Ascending aorta (tissue), 2 donors: ENCODE results near the gene ALDH7A1. TPM values are rescaled to one million over a fixed set of nuclear protein-coding genes. Genes with fewer than 3 reads are reported as not detected.
A peak's percentile ranks its signal among the peaks of the same experiment; 100 is the strongest.

Experiments used
- DNase-seq, 2 donors: peaks; one replicate each; pipeline ENCODE4 v3.0.0-alpha.2; 2019; ENCODE audit warnings: low spot score in 2 of 2
- H3K27ac ChIP-seq, 2 donors: fragments of 200-600 bp; sonication (generic); one replicate each; pipeline ENCODE4 v1.5.1; 2016 to 2017; ENCODE audit warnings: mild to moderate bottlenecking in 1 of 2
- H3K27me3 ChIP-seq: fragments of 200-600 bp; sonication (generic); one replicate; pipeline ENCODE4 v1.5.1; 2017
- H3K36me3 ChIP-seq, 2 donors: fragments of 200-600 bp; sonication (generic); one replicate each; pipeline ENCODE4 v1.5.1; 2016
- H3K4me1 ChIP-seq, 2 donors: fragments of 200-600 bp; sonication (generic); one replicate each; pipeline ENCODE4 v1.5.1; 2016 to 2017; ENCODE audit warnings: mild to moderate bottlenecking in 1 of 2
- H3K4me3 ChIP-seq, 2 donors: fragments of 200-600 bp; sonication (generic); one replicate each; pipeline ENCODE4 v1.5.1; 2016 to 2017; ENCODE audit warnings: mild to moderate bottlenecking in 1 of 2
- H3K9me3 ChIP-seq, 2 donors: fragments of 200-600 bp; sonication (generic); one replicate each; pipeline ENCODE4 v1.5.1; 2016
- CTCF ChIP-seq, 3 experiments: fragments of 200-600 bp in 2 of 3; fragments of 450-650 bp in 1 of 3; sonication (generic) in 2 of 3; IDR thresholded peaks; one replicate each; pipeline ENCODE4 v1.5.1; 2016 to 2019; ENCODE audit warnings: antibody characterized with exemption in 3 of 3, mild to moderate bottlenecking in 1 of 3, moderate library complexity in 1 of 3
- intact Hi-C: fragments of 100-400 bp; cut with DNase I; formaldehyde crosslinking; loops from one replicate; pipeline ENCODE4 v1.15.1; 2023
- total RNA-seq: library from RNA; depleted of rRNA; stranded (reverse); fragments of >200 nt; gene quantifications from one replicate; pipeline ENCODE4 v1.1.0, GENCODE V29; 2016

The ALDH7A1 gene
- total RNA-seq, 1 donor from 2014 or later = 1.4 TPM

GRCh38 chr5:126506079-126506478 is 88.9 kb downstream of the ALDH7A1 start:
- Histone ChIP-seq H3K9me3 (no peaks in the 10 kb centered on the region), H3K4me1 (peaks cover 0 to 8% of the 10 kb centered on the region in 2 donors), H3K36me3 (no peaks in the 10 kb centered on the region), H3K27me3 (no peaks in the 10 kb centered on the region), H3K27ac (no peak overlapping the region), H3K4me3 (no peak overlapping the region)
- no peak for TF ChIP-seq CTCF (IDR thresholded peaks at IDR 0.05)
- intact Hi-C loops = no loop called here
- no peak for DNase-seq

GRCh38 chr5:126503602-126504104 is 91.4 kb downstream of the ALDH7A1 start:
- peak overlapping the region in 1 of 2 donors; percentile 17 for H3K4me3 ChIP-seq
- intact Hi-C loops = no loop called here

DNA sequence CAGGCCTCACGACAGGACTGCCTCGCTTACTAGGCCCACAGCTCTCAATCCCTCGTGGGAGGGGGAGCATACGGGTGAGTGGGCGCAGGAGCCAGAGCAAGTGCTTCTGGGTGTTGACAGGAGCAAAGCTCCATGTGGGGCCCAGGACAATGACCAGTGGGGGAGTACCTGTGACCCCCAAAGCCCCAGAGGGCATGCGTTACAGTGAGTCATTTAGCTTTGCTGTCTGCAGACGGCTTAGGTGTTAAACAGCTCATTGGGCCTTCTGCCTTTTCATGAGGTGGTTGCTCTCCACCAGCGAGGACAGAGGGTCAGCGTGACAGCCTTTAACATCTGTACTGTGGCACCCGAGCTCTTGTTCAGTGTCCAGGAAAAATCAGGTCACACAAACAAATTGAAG is 93.6 kb downstream of the ALDH7A1 start:
- DNase-seq = no peak
- Histone ChIP-seq H3K9me3 (no peaks in the 10 kb centered on the region), H3K36me3 (no peaks in the 10 kb centered on the region), H3K4me1 (peaks cover 0 to 8% of the 10 kb centered on the region in 2 donors), H3K27ac (no peak overlapping the region), H3K27me3 (no peaks in the 10 kb centered on the region), H3K4me3 (no peak overlapping the region)
- intact Hi-C loops = no loop called here
- no peak for TF ChIP-seq CTCF (IDR thresholded peaks at IDR 0.05)

More at GRCh38 chr5:126503602-126504104, 91.4 kb downstream of the ALDH7A1 start:
- Histone ChIP-seq H3K27me3 (no peaks in the 10 kb centered on the region), H3K27ac (peak overlapping the region; percentile 19 to 21), H3K36me3 (no peaks in the 10 kb centered on the region), H3K9me3 (no peaks in the 10 kb centered on the region), H3K4me1 (peaks cover 0 to 8% of the 10 kb centered on the region in 2 donors)
- no peak for DNase-seq
- TF ChIP-seq CTCF (IDR thresholded peaks at IDR 0.05) = no peak

GRCh38 chr5:126499853-126500342 is 95.1 kb downstream of the ALDH7A1 start:
- peak; percentile 14 to 44 (median 30) for TF ChIP-seq CTCF (IDR thresholded peaks at IDR 0.05)
- H3K27ac ChIP-seq = peak overlapping the region in 1 of 2 donors; percentile 33
- H3K36me3 ChIP-seq = peaks cover 0 to 2% of the 10 kb centered on the region in 2 donors
- H3K4me3 ChIP-seq = no peak overlapping the region
- no peaks in the 10 kb centered on the region for H3K27me3 ChIP-seq
- DNase-seq = no peak
- H3K4me1 ChIP-seq = peaks cover 0 to 8% of the 10 kb centered on the region in 2 donors
- H3K9me3 ChIP-seq = no peaks in the 10 kb centered on the region
- intact Hi-C loops = no loop called here

DNA sequence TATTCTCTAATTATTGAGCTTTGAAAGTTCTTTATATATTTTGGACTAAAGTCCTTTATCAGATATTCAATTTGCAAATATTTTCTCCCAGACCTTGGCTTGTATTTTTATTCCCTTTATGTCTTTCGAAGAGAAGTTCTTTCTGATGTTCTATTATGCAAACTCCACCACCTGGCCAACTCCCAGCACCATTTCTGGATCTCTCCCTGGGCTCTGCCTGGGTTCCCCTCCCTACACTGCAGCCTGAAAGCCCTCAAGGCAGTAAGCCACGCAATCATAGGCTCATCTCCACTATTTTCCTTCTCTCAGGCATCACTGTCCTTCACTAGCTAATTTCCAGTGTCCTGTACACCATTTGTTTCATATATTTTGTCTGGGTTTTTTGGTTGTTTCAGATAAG is 95.7 kb downstream of the ALDH7A1 start:
- intact Hi-C loops = no loop called here
- Histone ChIP-seq H3K27ac (peak overlapping the region in 1 of 2 donors; percentile 33), H3K4me1 (peaks cover 0 to 8% of the 10 kb centered on the region in 2 donors), H3K36me3 (peaks cover 6 to 9% of the 10 kb centered on the region in 2 donors), H3K4me3 (no peak overlapping the region), H3K9me3 (no peaks in the 10 kb centered on the region), H3K27me3 (no peaks in the 10 kb centered on the region)
- DNase-seq = no peak
- no peak for TF ChIP-seq CTCF (IDR thresholded peaks at IDR 0.05)
